Liver (tissue), 9 donors: ENCODE measurements around the gene NUTF2. TPM values are rescaled to one million over a fixed set of nuclear protein-coding genes. Genes with fewer than 3 reads are reported as not detected.
A peak's percentile ranks its signal among the peaks of the same experiment; 100 is the strongest.

ENCODE experiments used
- DNase-seq: peaks from one replicate; pipeline ENCODE4 v3.0.0-alpha.2; 2017; ENCODE audit warnings: low spot score
- H3K27ac ChIP-seq, 2 donors: one replicate each; pipeline ENCODE4 v1.7.0; 2013; ENCODE audit warnings: inconsistent platforms in 2 of 2, low read length in 2 of 2, control low read depth in 1 of 2, low read depth in 1 of 2, mild to moderate bottlenecking in 1 of 2
- H3K27me3 ChIP-seq, 4 donors: one replicate each; pipeline versions ENCODE4 v1.6.1 to v1.7.0; 2013; ENCODE audit warnings: low read length in 3 of 4, inconsistent platforms in 1 of 4, mild to moderate bottlenecking in 1 of 4, moderate library complexity in 1 of 4; ENCODE audit not compliant: control insufficient read depth in 4 of 4, insufficient read depth in 4 of 4
- H3K36me3 ChIP-seq, 4 donors: one replicate each; pipeline versions ENCODE4 v1.6.1 to v1.7.0; 2013; ENCODE audit warnings: low read length in 3 of 4, mild to moderate bottlenecking in 3 of 4, low read depth in 1 of 4, moderate library complexity in 1 of 4; ENCODE audit not compliant: control insufficient read depth in 4 of 4, insufficient read depth in 3 of 4
- H3K4me1 ChIP-seq, 4 donors: one replicate each; pipeline versions ENCODE4 v1.6.1 to v1.7.0; 2013; ENCODE audit warnings: low read length in 3 of 4, mild to moderate bottlenecking in 3 of 4, moderate library complexity in 1 of 4; ENCODE audit not compliant: control insufficient read depth in 4 of 4, insufficient read depth in 4 of 4
- H3K4me3 ChIP-seq, 3 donors: one replicate each; pipeline versions ENCODE4 v1.6.1 to v1.7.0; 2013; ENCODE audit warnings: low read length in 3 of 3, control low read depth in 1 of 3, low read depth in 1 of 3, mild to moderate bottlenecking in 1 of 3
- H3K9ac ChIP-seq, 2 donors: one replicate each; pipeline ENCODE4 v1.7.0; 2013; ENCODE audit warnings: low read length in 2 of 2, mild to moderate bottlenecking in 2 of 2, moderate library complexity in 2 of 2, control low read depth in 1 of 2, low read depth in 1 of 2
- H3K9me3 ChIP-seq, 4 donors: one replicate each; pipeline versions ENCODE4 v1.6.1 to v1.7.0; 2013; ENCODE audit warnings: low read length in 3 of 4; ENCODE audit not compliant: control insufficient read depth in 4 of 4
- CTCF ChIP-seq: fragments of 150-350 bp; IDR thresholded peaks from 2 replicates; pipeline ENCODE4 v1.5.1; 2017; ENCODE audit warnings: improper control_type of control experiment, low read depth, low read length; ENCODE audit not compliant: missing input control
- EGR1 ChIP-seq, 2 donors: IDR thresholded peaks; 2 replicates each; pipeline ENCODE4 v1.6.1; 2016 to 2018; ENCODE audit warnings: antibody characterized with exemption in 2 of 2, low read depth in 2 of 2
- FOXA1 ChIP-seq: IDR thresholded peaks from 2 replicates; pipeline ENCODE4 v1.6.1; 2016; ENCODE audit warnings: antibody characterized with exemption
- FOXA2 ChIP-seq: IDR thresholded peaks from 2 replicates; pipeline ENCODE4 v1.6.1; 2016; ENCODE audit warnings: antibody characterized with exemption
- GABPA ChIP-seq, 2 donors: IDR thresholded peaks in 1 of 2; conservative IDR thresholded peaks in 1 of 2; 2 replicates each; pipeline ENCODE4 v1.6.1; 2016; ENCODE audit warnings: antibody characterized with exemption in 2 of 2, mild to moderate bottlenecking in 1 of 2, moderate library complexity in 1 of 2
- HNF4A ChIP-seq, 2 donors: conservative IDR thresholded peaks; 2 replicates each; pipeline ENCODE4 v1.6.1; 2016; ENCODE audit warnings: antibody characterized with exemption in 2 of 2, mild to moderate bottlenecking in 2 of 2
- HNF4G ChIP-seq: IDR thresholded peaks from 2 replicates; pipeline ENCODE4 v1.6.1; 2016; ENCODE audit warnings: antibody characterized with exemption
- JUND ChIP-seq, 2 donors: IDR thresholded peaks; 2 replicates each; pipeline ENCODE4 v1.6.1; 2016; ENCODE audit warnings: antibody characterized with exemption in 2 of 2
- MAX ChIP-seq: IDR thresholded peaks from 2 replicates; pipeline ENCODE4 v1.6.1; 2016; ENCODE audit warnings: antibody characterized with exemption
- NR2F2 ChIP-seq: IDR thresholded peaks from 2 replicates; pipeline ENCODE4 v1.6.1; 2016; ENCODE audit warnings: antibody characterized with exemption
- RAD21 ChIP-seq, 2 donors: IDR thresholded peaks; 2 replicates each; pipeline ENCODE4 v1.6.1; 2016; ENCODE audit warnings: antibody characterized with exemption in 2 of 2, mild to moderate bottlenecking in 2 of 2
- RXRA ChIP-seq, 2 donors: IDR thresholded peaks; 2 replicates each; pipeline ENCODE4 v1.6.1; 2017 to 2018; ENCODE audit warnings: antibody characterized with exemption in 2 of 2, mild to moderate bottlenecking in 1 of 2
- SP1 ChIP-seq: IDR thresholded peaks from 2 replicates; pipeline ENCODE4 v1.6.1; 2018; ENCODE audit warnings: antibody characterized with exemption, mild to moderate bottlenecking
- TAF1 ChIP-seq: conservative IDR thresholded peaks from 2 replicates; pipeline ENCODE4 v1.6.1; 2016; ENCODE audit warnings: antibody characterized with exemption, mild to moderate bottlenecking
- YY1 ChIP-seq: IDR thresholded peaks from 2 replicates; pipeline ENCODE4 v1.6.1; 2016; ENCODE audit warnings: antibody characterized with exemption, mild to moderate bottlenecking
- ZBTB33 ChIP-seq: IDR thresholded peaks from 2 replicates; pipeline ENCODE4 v1.6.1; 2016; ENCODE audit warnings: antibody characterized with exemption
- WGBS: extraction: QIAGEN DNeasy Blood & Tissue Kit; methylation state at CpG from one replicate; pipeline ENCODE4 v1.1.7; 2013; 5-methylcytosine and 5-hydroxymethylcytosine counted together
- polyA plus RNA-seq, 2 donors: library from polyadenylated mRNA; stranded (reverse) in 1 of 2; unstranded in 1 of 2; fragments of 200-250 nt in 1 of 2; fragments of >200 nt in 1 of 2; fragmentation: Nextera tagmentation in 1 of 2; extraction: Ambion mirVana in 1 of 2; gene quantifications; one replicate each; pipeline versions ENCODE4 v1.2.1 to v1.2.3, GENCODE V29; 2013 to 2015
- total RNA-seq, 2 donors: library from RNA; depleted of rRNA; stranded (reverse); fragments of >200 nt; gene quantifications; one replicate each; pipeline ENCODE4 v1.2.3, GENCODE V29; 2014
- TF ChIP-seq, protein P1 (sequence below): IDR thresholded peaks from 2 replicates; pipeline ENCODE4 v1.6.1; 2016; ENCODE audit warnings: antibody characterized with exemption, mild to moderate bottlenecking
- TF ChIP-seq, protein P2 (sequence below): IDR thresholded peaks from 2 replicates; pipeline ENCODE4 v1.6.1; 2016; ENCODE audit warnings: antibody characterized with exemption
- donor health status: healthy.
- donor health status: healthy.
- donor health status: healthy.
- donor health status: healthy.
- donor health status: healthy.

Gene NUTF2
- 10 to 100 TPM; 27.4 to 69.5 TPM for total RNA-seq
- polyA plus RNA-seq: 10 to 100 TPM; 51.0 to 58.7 TPM

DNA sequence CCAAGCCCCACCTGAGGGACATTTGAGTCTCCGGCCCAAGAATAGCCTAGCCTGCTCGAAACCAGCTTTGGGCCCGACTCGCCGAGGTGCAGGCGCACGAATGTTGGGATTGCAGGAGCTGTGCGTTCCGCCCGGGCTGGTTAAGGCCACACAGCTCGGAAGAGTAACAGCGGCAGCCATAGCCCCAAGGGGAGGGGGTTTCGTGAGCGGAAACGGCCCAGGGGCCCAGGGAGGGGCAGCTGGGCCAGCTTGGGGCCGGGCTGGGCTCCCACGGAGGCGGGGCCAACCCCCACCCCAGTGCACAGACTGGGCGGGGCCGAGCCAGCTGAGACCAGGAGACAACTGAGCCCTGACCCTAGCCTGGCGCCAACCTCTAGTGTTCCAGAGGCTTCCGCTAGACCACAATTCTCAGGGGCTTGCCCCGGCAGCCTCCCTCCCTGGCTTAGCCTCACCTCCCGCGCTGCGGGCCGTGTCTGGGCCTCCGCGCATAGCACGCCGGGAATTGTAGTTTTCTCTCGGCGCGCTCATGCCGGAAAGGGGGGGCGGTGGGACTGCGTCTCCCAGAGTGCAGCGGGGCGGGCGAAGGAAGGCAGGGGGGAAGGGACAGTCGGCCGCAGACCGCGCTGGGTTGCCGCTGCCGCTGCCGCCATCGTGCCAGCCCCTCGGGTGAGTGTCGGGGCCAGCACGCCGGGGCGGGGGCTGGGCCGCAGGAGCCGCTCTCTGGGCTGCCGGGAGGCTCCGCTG, at the start of gene NUTF2:
Gene NUTF2, plus strand, starts transcription at position 614 of the 744 bp plus-strand sequence. CDS start 18,198 bp downstream, outside the sequence.
- Histone ChIP-seq H3K9me3 (no peaks in the 10 kb centered on the region), H3K4me1 (peaks cover 14 to 54% (median 42%) of the 10 kb centered on the region in 4 donors), H3K4me3 (peak within 1 kb of the TSS; percentile 80 to 92 (median 84)), H3K9ac (peak within 1 kb of the TSS; percentile 81 to 95), H3K27me3 (no peaks in the 10 kb centered on the region), H3K27ac (peak within 1 kb of the TSS; percentile 89 to 97), H3K36me3 (no peaks in the 10 kb centered on the region)
- peak; percentile 96 for DNase-seq
- peak; percentile 92 for TF ChIP-seq YY1
- TF ChIP-seq EGR1 (IDR thresholded peaks at IDR 0.05; ENCODE audit: low read depth in 2 of 2): peak; percentile 51 to 71
- TF ChIP-seq, protein P1, sequence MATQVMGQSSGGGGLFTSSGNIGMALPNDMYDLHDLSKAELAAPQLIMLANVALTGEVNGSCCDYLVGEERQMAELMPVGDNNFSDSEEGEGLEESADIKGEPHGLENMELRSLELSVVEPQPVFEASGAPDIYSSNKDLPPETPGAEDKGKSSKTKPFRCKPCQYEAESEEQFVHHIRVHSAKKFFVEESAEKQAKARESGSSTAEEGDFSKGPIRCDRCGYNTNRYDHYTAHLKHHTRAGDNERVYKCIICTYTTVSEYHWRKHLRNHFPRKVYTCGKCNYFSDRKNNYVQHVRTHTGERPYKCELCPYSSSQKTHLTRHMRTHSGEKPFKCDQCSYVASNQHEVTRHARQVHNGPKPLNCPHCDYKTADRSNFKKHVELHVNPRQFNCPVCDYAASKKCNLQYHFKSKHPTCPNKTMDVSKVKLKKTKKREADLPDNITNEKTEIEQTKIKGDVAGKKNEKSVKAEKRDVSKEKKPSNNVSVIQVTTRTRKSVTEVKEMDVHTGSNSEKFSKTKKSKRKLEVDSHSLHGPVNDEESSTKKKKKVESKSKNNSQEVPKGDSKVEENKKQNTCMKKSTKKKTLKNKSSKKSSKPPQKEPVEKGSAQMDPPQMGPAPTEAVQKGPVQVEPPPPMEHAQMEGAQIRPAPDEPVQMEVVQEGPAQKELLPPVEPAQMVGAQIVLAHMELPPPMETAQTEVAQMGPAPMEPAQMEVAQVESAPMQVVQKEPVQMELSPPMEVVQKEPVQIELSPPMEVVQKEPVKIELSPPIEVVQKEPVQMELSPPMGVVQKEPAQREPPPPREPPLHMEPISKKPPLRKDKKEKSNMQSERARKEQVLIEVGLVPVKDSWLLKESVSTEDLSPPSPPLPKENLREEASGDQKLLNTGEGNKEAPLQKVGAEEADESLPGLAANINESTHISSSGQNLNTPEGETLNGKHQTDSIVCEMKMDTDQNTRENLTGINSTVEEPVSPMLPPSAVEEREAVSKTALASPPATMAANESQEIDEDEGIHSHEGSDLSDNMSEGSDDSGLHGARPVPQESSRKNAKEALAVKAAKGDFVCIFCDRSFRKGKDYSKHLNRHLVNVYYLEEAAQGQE: no peak
- TF ChIP-seq CTCF: peak; percentile 0
- no peak for TF ChIP-seq TAF1
- TF ChIP-seq HNF4G: no peak
- peak; percentile 72 to 74 for TF ChIP-seq RXRA (IDR thresholded peaks at IDR 0.05)
- TF ChIP-seq FOXA2: no peak
- peak in 1 of 2 donors; percentile 49 for TF ChIP-seq RAD21 (IDR thresholded peaks at IDR 0.05)
- peak; percentile 82 for TF ChIP-seq MAX
- TF ChIP-seq SP1: peak; percentile 84
- no peak for TF ChIP-seq JUND (IDR thresholded peaks at IDR 0.05)
- peak; percentile 35 to 36 for TF ChIP-seq HNF4A (conservative IDR thresholded peaks at IDR 0.05)
- peak; percentile 94 for TF ChIP-seq ZBTB33
- peak; percentile 87 for TF ChIP-seq NR2F2
- TF ChIP-seq, protein P2, sequence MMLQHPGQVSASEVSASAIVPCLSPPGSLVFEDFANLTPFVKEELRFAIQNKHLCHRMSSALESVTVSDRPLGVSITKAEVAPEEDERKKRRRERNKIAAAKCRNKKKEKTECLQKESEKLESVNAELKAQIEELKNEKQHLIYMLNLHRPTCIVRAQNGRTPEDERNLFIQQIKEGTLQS: no peak
- TF ChIP-seq GABPA (IDR thresholded peaks at IDR 0.05 in 1 of 2, conservative IDR thresholded peaks at IDR 0.05 in 1 of 2): peak; percentile 45 to 87
- TF ChIP-seq FOXA1: peak; percentile 81
- WGBS: under 1% methylated on average over 57 of the region's 57 CpGs
